Measurements from ENCODE around the gene CDH24. TPM values are rescaled to one million over a fixed set of nuclear protein-coding genes. Genes with fewer than 3 reads are reported as not detected.
A peak's percentile ranks its signal among the peaks of the same experiment; 100 is the strongest.

CDH24 gene
- polyA plus RNA-seq, 3 donors = 22.9 to 38.2 (median 23.9) TPM

DNA sequence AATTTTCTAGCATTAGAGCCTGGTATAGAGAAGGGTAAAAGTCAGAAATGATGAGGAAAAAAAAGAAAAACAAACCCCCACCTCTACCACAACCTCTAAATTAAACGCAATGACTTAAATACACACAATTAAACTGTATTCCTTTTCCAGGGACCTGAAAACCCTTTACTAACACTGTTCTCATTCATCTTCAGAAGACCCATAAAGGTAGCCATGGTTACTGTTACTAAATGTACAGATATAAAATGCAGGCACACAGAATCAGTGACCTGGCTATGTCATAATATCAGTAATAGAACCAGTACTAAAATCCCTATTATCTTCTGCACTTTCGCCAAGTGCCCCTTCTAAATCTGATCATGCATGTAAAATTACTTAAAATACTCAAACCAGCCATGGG lies 36.2 kb upstream of the CDH24 start:
- DNase-seq = no peak

DNA sequence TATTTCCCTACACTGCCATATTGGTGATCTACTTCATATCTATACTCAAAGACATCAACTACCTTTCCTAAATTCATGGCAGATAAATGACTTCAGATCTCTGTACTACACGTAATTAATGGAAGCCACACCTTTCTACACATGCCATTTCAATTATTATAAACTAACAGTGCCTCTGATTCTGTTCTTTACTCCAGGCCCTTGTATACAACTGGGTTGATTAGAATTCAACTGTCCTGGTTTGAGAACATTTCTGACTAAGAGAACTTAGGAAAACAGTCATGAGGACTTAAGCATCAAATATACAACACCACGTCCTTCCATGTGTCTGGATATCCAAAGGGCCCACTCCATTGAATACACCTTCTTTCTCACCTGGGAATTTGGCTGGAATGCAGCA lies 35.8 kb upstream of the CDH24 start:
- DNase-seq = no peak

DNA sequence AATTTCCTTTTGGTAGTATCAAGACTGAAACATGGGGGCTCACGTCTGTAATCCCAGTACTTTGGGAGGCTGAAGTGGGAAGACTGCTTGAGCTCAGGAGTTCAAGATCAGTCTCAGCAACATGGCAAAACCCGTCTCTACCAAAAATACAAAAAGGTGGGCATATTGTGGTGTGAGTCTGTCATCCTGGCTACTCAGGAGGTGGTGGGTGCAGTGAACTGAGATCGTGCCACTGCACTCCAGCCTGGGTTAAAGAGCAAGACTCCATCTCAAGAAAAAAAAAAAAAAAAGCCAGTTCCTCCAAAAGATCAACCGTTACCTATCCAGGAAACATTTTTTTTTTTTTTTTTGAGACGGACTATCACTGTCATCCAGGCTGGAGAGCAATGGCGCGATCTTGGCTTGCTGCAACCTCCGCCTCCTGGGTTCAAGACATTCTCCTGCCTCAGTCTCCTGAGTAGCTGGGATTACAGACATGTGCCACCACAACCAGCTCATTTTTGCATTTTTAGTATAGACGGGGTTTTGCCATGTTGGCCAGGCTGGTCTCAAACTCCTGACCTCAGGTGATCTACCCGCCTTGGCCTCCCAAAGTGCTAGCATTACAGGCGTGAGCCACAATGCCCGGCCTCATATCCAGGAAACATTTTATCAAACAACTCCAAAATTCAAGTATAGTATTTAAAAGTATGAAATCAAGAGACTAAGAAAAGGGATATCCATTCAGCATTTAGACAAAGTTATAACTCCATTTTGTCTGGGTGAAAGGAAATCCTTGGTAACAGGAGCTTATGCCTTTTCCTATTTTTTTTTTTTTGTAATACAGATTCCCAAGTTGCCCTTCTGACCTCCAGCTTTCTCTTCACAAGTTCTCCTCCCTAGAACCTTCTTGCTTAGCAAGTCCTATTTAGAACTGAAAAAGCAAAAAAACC lies 34.2 kb upstream of the CDH24 start:
- DNase-seq = no peak

DNA sequence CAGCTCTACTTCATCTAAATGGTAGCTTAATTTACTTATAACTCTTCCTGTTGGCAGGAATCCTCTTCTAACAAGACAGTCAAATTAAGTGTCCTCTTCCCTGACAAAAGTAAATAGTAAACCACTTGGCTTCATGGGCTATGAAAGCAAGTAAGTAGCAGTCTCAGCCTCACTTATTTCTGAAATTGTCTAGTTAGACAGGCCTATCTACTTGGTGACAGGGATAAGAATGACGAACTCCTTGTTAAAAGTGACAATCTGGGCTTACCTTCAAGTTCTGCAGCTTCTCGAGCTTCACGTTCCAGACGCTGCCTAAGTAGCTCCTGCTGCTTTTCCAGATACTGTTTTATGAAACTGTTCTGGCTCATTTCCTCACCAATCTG lies 32.9 kb upstream of the CDH24 start:
- no peak for DNase-seq

DNA sequence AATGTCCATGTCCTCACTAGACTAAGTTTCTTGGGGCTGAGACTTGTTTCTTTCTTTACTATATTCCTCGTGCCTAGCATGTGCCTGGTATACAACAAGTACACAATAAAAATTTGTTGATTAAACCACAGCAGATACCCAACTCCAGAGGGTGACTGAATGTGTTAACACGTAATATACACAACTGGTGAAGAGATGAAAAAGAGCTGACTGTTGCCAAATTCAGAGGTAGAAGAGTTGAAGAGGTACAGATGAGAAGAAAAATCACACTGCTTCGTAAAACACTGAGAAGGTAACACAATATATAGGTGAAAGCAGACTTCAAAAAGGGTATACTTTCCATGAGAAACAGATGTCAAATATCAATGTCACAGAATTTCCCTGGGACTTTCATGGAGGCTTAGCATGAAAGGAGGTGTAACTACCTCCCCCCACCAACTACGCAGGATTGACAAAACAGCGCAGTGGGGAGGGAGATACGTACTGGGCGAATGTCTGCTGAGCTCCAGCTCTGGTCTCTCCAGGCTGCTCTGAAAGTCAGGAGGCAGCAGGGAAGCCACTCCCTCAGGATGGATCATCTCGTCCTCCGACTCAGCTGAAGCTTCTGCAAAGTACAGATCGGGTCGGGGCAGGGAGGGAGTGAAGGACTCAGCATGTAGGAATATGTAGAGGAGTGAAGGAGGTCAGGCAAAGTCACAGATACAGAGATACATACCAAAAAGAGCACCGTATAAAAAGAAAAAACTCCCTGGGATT lies 32.4 kb upstream of the CDH24 start:
- DNase-seq = no peak

DNA sequence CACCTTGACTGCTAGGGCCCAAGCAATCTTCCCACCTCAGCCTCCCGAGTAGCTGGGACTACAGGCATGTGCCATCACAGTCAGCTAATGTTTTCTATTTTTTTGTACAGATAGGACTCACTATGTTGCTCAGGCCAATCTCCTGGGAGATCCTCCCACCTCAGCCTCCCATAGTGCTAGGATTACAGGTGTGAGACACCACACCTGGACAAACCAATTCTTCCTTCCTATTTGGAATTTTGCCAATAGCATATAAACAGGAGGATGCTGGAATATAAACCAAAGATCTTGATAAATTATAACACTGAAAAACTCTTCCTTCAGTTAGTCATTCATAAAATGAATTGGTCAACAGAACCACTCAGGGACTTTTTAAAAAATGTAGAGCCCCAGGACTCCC lies 29.2 kb upstream of the CDH24 start:
- no peak for DNase-seq

DNA sequence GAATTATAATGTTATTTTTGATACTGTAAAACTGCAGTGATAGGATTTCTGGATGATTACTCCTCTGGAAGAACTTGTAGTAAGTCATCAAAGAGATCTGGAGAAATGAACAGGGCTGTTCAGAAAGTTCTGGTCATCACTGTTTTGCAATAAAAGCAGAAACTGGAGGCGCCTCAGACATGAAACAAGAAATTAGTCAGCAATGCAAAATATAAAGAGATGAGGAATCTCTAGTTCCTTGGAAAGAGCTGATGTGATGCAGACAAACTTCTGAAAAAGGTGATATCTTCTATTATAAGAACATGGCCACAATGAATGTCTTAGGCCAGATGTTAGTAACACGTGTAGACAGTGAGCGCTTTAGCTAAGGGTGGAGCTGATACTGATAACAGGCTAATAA lies 28.1 kb upstream of the CDH24 start:
- no peak for DNase-seq

DNA sequence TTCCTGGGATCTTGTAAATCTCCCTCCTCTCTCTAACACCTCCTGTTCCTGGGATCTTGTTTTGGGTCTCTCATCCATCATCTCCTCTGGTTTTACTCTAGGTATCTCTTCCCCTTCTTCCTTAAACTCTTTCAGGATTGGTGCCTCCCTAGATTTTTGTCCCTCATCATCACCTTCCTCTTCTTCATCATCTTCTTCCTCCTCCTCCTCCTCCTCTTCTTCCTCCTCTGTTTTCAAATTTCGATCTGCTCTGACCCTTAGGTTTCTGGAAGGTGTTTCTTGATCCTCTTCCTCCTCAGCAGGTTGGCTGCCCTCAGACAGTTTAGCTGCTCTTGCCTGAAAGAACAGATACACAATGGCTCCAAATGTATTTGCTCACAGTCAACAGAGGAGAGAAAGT lies 23.2 kb upstream of the CDH24 start:
- DNase-seq = no peak

DNA sequence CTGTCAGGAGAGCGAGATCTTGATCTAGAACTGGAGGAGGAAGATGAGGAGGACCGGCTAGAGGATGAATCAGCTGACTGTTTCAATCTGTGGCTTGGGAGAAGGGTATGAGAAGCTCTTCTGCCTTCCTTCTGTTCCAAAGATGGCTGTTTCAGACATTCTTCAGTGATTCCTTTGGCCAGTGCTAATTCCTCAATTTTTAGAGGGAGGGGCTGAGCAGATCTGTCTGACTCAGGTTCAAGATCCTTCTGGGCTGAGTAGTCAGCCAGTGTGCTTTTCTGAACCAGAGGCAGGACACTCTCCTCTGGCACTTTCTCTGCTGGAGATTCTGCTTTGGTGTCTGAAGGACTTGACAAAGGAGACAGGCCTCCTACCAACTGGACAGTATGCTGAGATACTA lies 22.4 kb upstream of the CDH24 start:
- no peak for DNase-seq

DNA sequence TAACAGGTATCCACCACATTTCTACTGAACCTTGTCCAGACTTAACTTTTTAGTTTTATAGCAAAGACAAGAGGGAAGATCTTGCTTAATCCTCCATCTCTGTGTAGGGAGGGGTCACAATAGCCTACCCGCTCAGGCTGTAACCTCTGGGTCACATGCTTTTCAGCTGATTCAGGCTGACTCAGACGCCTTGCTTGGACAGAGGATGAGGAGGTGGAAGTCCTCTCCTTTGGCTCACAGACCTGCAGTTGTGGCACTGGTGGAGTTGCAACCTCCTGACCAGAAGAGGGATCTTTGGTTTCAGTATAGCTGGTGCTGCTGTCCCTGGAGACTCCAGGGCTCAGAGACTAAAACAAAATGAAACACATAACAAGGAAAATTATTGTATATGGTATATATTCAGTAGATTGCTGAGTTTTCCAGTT lies 21.4 kb upstream of the CDH24 start:
- no peak for DNase-seq

DNA sequence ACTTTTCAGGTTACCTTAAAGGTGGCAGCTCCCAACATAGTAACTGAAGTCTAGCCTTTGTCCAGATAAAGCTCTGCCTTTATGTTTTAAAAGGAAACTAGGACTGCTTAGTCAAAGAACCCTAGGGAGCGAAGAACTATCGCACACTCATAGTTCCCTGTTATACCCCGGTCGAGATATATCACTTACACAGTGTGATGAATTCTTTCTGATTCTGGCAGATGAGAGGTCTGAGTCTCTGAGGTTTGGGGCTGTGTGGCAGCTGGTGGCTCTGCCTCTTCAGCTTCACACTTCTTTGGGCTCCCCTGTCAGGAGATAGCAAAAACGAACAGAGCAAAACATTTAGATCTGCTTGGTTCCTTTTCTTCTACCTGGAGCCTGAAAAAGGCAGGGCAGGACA lies 20.6 kb upstream of the CDH24 start:
- no peak for DNase-seq

DNA sequence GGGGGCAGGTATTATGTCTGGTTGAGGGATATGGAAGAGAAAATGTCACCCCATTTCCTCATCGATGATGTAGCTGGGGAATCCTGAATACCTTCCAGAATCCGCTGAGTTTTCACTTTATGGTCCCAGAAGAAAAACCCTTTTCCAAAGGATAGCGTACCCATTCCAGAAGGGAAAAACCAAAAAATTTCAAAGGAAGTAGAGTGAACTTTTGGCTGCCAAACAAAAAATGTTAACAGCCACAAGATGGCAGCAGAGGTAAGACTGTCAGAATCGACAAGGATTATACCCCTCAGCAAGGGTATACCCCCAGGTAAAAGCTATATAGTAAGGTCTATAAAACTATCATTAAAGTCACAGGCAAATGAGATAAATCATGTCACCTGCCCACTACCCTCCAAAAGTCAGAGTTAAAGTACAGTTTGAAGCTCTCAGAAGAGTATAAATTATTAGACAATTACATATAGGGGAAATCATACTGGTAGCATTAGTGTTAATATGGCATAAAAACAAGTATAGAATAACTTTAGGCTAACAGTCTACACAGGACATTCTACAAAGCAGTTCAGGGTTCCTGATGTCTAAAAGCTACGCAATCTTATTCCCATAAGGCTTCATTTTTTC lies 19.6 kb upstream of the CDH24 start:
- DNase-seq = no peak

DNA sequence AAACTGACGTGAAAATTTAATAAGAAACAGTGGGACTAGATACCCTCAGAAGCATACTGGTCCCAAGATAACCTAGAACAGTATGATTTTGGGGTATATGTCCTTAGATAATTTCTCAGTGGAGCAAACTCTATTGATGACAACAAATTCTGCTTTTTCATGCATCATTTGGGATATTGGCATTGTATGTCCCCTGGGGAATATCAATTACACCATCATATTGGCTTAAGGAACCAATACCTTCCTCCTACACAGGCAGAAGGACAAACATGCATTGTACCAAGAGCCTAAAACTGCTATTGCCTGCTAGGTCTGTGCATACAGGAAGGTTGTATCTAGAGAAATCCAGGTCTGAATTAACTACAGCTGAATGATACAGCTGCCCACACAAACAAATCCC lies 17.6 kb upstream of the CDH24 start:
- DNase-seq = no peak

DNA sequence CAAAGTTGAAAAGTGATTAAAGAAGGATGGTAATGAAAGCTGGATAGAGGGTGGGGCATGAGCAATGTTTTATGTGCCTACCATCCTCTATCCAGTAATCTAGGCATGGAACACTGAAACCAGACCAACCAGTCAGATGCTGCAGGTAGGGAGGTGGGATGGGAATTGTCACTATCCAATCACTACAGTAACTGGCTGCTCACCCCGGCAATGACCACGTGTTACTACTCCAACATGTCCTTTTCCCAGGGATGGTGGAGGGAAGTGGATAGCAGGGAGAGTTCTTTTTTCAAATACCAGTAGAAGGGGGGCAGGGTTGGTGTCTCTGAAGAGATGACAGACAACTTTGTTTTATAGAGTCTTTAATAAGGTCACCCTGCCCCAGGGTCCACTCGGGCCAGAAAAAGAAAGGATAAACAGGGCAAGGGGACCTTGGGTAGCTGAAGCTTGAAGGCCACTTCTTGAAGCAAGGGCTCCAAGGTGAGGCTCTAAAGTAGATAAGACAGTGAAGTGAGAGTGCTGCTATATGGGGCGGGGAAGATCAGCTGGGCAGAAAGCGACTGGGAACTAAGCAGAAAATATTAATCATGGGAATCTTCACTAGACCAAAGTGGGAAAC lies 14.7 kb upstream of the CDH24 start:
- no peak for DNase-seq

DNA sequence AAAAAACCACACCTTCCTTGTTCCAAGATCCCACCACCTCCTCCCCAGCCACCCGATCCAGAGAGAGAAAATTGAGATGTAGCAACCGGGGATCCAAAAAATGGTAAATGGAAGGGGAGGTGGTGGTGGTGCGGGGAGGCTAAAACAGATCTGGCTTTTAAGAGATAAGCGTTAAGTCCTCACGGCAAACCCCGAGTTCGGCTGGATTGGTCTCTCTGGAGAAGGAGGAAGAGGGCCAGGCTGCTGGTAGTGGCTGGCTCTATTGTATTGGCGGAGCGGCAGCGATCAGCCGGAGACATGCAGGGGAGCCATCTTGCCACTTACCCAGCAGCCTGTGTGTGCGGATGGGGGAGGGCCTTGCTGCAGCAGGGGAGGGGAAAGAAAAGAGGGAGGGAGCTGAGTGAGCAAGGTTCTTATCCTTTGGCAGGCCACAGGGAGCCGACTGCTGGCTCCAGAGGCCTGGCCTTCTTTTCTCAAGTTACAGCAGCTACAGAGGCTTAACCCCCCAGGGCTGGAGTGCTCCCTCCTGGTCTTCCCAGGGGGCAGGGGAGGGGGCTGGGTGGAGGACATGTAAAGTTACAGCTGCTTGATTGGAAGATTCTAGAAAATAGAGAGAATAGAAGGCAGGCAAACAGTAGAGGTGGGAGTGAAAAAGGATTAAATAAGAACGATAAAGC lies 14.1 kb upstream of the CDH24 start:
- DNase-seq = peak; percentile 90

DNA sequence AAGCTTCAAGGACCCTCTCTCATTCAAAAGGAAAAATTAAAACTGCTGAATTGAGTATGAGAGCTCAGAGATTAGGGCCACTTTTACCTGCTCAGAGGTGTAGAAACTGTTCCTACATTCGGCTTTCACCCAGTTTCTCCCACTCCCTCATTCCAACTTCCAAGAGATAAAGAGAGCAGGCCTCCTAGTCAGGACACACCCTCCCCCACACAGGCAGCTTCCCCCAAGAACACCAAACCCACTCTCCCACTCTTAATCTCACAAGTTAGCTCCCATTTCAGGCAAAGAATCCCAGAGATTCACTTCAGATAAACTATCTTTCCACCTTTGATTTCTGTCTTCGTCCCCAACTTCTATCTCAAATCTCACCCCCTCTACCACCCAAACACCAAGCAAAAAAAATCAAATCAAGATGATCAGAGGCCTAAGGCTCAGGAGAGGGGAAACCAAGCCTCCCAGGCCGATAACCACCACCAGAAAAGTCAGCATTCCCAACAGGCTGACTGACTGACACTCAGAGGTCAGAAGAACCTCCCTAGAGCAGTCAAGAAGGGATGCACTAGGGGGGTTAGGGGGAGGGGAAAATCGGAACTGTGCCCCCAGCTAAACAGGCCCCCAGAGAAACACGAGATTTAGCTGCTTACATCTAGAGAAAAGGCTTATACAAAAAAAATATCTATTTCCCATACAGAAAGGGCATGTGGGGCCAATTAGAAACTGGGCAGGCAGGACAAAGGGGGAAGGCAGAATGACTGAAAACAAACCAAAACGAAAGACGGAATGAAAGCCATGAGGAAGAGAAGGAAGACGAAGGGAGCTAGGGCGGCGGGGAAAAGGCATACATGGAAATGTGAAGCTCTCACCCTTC lies 13.2 kb upstream of the CDH24 start:
- no peak for DNase-seq

DNA sequence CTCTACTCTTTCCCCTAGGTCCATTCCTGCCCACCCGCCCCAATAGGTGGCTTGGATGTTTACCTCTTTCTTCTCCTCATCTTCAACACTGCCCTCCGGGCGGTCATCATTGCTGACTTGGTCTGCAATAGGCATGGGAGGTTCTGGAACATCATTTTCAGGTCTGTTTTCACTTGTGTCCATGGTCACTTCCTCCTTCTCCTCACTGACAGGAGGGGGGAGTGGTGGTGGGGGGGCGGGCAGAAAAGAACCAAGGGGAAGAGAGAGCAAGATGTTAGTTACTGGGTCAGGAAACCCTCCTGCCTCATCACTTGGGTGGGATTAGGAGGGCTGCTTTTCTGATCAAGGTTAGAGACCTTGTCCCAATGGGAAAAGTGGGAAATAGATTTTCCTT lies 12.1 kb upstream of the CDH24 start:
- DNase-seq = no peak

DNA sequence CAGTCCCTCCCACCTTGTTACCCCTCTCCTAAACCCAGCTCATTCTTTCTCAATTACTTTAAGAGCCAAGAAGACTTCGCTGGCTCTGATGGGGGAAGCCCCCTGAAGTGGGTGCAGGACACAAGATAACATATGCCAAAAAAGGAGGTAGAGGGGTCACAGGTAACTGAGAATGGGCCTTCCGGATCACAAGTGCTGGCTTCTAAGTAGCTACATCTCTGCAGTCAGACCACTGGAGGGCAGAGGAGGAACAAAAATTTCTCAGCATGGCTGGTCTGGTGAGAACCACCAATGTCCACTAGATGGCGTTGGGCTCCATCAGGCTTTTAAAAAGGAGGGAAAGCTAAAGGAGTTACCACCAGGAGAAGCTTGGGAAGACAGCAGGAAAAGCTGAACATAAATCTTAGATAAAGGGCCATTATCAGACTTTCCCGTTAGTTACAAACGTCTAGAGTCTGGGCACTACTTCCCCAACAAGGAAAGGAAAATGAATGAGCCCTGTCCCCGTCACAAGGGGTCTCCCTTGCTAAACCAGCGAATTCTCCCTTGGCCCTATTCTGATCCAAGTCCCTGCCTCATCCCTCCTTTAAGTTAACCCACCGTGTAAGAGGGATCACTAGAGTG lies 11.6 kb upstream of the CDH24 start:
- peak; percentile 92 for DNase-seq

DNA sequence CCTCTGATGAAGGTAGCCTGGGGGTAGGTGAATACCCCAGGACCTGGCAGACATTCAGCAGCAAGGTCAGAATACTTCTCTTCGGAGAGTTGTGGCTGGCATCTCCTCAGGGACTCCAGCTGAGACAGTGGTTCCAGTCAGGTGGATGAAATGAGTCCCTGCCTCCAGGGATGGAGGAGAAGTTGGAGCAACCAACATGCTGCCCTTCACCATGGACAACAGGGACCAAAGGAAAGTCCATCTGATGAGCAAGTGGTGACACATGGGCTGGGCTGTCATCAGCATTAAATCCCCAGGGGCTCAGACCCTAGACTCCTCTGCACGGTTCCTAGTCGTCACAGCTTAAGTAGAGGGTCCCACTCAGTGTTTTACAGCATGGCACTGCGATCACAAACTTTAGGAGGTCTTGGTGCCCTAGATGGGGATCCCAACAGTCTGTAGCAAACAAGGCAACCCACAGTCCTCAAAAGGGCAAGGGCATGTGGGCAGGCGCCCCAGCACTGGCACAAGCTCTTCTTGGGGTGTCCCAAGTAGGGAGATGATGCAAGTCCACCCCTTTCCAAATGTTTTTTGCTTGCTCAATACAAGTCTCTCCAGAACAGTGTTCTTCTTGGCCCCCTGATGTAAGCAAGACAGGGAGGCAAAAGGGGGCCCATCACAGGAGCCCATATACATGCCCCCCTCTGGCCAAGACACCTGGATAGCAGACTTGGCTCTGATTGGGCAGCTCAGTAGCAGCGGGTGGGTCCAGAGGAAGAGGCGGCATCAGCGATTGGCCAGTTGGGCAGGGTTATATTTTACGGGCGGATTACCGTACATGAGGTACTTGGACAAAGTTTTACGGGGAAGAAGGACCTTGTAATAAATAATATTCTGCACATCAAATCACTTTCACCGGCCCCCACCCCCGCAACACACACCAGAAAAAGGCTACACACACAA lies 10.8 kb upstream of the CDH24 start:
- no peak for DNase-seq
